A673 (cell line): ENCODE data around the gene NEGR1.

Source experiments
- EZH2 ChIP-seq: fragments of 200-600 bp; sonication (generic); IDR thresholded peaks from 2 replicates; pipeline ENCODE4 v1.6.1; 2017; ENCODE audit warnings: borderline replicate concordance, low read depth, mild to moderate bottlenecking, mixed read lengths, antibody characterized with exemption, low read length; ENCODE audit not compliant: poor library complexity, severe bottlenecking
- TF ChIP-seq, protein P1 (sequence below): fragments of 300-800, 200-600 bp; sonication (generic); conservative IDR thresholded peaks from 2 replicates; pipeline ENCODE4 v1.5.1; 2017; ENCODE audit warnings: low read depth, mild to moderate bottlenecking, antibody characterized with exemption, low read length, moderate library complexity, mixed read lengths

DNA sequence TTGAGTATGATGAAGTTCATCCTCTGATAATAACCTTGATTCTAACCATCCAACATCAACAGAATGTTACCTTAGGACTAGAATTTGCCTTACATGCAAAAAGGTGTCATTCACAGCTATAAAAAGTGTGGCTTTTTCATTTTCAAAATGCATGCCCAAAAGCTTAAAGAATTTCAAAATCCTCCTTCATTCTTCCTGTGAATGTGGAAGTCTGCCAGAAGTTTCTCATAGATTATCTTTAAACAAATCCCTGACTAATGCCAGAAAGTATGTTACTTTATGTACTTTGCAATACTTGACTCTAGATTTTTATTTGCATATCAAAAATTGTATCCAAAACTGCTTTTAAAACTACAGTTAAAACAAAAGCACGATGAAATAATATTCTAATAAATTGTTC is 930.9 kb downstream of the NEGR1 start:
- TF ChIP-seq, protein P1, sequence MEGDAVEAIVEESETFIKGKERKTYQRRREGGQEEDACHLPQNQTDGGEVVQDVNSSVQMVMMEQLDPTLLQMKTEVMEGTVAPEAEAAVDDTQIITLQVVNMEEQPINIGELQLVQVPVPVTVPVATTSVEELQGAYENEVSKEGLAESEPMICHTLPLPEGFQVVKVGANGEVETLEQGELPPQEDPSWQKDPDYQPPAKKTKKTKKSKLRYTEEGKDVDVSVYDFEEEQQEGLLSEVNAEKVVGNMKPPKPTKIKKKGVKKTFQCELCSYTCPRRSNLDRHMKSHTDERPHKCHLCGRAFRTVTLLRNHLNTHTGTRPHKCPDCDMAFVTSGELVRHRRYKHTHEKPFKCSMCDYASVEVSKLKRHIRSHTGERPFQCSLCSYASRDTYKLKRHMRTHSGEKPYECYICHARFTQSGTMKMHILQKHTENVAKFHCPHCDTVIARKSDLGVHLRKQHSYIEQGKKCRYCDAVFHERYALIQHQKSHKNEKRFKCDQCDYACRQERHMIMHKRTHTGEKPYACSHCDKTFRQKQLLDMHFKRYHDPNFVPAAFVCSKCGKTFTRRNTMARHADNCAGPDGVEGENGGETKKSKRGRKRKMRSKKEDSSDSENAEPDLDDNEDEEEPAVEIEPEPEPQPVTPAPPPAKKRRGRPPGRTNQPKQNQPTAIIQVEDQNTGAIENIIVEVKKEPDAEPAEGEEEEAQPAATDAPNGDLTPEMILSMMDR = no peak
- TF ChIP-seq EZH2 = no peak
